Measurements from ENCODE around the gene MRGPRF.

DNA sequence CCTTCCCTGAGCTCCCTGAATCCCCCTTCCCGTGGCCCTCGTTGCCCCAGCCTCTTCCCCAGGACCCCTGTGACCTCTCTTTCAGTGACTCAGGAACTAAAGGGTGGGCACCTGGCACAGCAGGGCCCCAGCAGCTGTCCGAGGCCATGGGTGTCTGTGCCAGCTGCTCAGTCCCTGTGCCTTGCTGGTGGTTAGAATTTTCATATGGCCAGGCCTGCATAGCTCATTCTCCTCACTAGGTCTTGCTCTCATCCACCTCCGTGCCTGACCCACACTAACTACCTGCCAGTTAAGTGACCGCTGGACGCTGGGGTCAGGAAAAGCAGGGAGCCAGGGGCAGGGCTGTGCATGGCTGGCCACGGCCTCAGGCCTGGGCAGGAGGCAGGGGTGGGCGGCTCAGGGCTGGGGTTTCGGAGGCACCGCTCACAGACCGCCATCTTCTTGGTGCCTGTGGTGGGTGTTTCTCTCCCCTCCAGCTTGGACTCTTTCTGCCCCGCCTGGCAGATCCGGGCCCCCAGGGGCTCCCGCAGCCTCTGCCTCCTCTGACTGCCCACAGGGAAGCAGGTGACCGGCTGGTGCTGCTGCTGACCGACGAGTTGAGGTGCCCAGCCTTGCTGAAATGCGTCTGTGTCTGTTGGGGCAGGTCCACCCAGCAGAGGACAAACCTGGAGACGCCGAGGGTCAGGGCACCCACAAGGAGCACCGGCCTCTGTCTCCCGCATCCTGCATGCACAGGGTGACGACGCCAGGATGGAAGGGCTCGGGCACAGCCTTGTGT lies 52.6 kb downstream of the MRGPRF start:
- TF ChIP-seq POLR2A (IDR thresholded peaks at IDR 0.05) (no peak), POLR2AphosphoS5 (IDR thresholded peaks at IDR 0.05) (no peak)
- TF ChIP-seq, protein P1, sequence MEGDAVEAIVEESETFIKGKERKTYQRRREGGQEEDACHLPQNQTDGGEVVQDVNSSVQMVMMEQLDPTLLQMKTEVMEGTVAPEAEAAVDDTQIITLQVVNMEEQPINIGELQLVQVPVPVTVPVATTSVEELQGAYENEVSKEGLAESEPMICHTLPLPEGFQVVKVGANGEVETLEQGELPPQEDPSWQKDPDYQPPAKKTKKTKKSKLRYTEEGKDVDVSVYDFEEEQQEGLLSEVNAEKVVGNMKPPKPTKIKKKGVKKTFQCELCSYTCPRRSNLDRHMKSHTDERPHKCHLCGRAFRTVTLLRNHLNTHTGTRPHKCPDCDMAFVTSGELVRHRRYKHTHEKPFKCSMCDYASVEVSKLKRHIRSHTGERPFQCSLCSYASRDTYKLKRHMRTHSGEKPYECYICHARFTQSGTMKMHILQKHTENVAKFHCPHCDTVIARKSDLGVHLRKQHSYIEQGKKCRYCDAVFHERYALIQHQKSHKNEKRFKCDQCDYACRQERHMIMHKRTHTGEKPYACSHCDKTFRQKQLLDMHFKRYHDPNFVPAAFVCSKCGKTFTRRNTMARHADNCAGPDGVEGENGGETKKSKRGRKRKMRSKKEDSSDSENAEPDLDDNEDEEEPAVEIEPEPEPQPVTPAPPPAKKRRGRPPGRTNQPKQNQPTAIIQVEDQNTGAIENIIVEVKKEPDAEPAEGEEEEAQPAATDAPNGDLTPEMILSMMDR (IDR thresholded peaks at IDR 0.05 in 8 of 11, conservative IDR thresholded peaks at IDR 0.05 in 3 of 11) = no peak

Data from spleen (tissue), 7 donors.